ENCODE data around the gene ANO2. TPM values are rescaled to one million over a fixed set of nuclear protein-coding genes. Genes with fewer than 3 reads are reported as not detected.

ANO2 gene
- total RNA-seq, 3 donors from 2014 or later (not counting 1 experiment from before 2014, with no cell fraction given) = not detected

- Histone ChIP-seq H3K4me3 (ENCODE audit: low read length) (no peak overlapping the region), H3K4me1 (ENCODE audit: control insufficient read depth, insufficient read depth, low read length) (no peaks in the 10 kb centered on the region), H3K27ac (ENCODE audit: low read length) (no peak overlapping the region), H3K36me3 (ENCODE audit: control insufficient read depth, insufficient read depth, low read length) (no peaks in the 10 kb centered on the region), H3K27me3 (ENCODE audit: control insufficient read depth, insufficient read depth, low read length) (no peaks in the 10 kb centered on the region), H3K9me3 (ENCODE audit: control insufficient read depth, insufficient read depth, low read length) (no peaks in the 10 kb centered on the region)
- ATAC-seq = no peak
- no peak overlapping the region for H3K4me3 Mint-ChIP-seq
- H3K27ac Mint-ChIP-seq = no peak overlapping the region
- no peak for DNase-seq
- TF ChIP-seq CTCF (IDR thresholded peaks at IDR 0.05) = no peak
- H3K4me1 Mint-ChIP-seq = no peaks in the 10 kb centered on the region
- WGBS (ENCODE audit: insufficient coverage) = 74% methylated on average over 4 of the region's 4 CpGs
- no peaks in the 10 kb centered on the region for H3K9me3 Mint-ChIP-seq
- intact Hi-C loops (cut with micrococcal nuclease) = no loop called here
- H3K27me3 Mint-ChIP-seq (ENCODE audit: low read depth in 2 of 2) = peaks cover 3 to 18% of the 10 kb centered on the region in 2 donors
- H3K36me3 Mint-ChIP-seq = no peaks in the 10 kb centered on the region
Observed at GRCh38 chr12:5514545-5514944, 430.5 kb downstream of the ANO2 start.

GRCh38 chr12:5514016-5514415, 431.0 kb downstream of the ANO2 start:
- TF ChIP-seq CTCF (IDR thresholded peaks at IDR 0.05) = no peak
- WGBS (ENCODE audit: insufficient coverage) = 91% methylated on average over 6 of the region's 6 CpGs
- Mint-ChIP-seq H3K36me3 (no peaks in the 10 kb centered on the region), H3K27me3 (ENCODE audit: low read depth in 2 of 2) (peaks cover 3 to 18% of the 10 kb centered on the region in 2 donors), H3K9me3 (no peaks in the 10 kb centered on the region), H3K4me3 (no peak overlapping the region), H3K4me1 (no peaks in the 10 kb centered on the region), H3K27ac (no peak overlapping the region)
- intact Hi-C loops (cut with micrococcal nuclease) = no loop called here
- Histone ChIP-seq H3K9me3 (ENCODE audit: control insufficient read depth, insufficient read depth, low read length) (no peaks in the 10 kb centered on the region), H3K4me1 (ENCODE audit: control insufficient read depth, insufficient read depth, low read length) (no peaks in the 10 kb centered on the region), H3K27me3 (ENCODE audit: control insufficient read depth, insufficient read depth, low read length) (no peaks in the 10 kb centered on the region), H3K4me3 (ENCODE audit: low read length) (no peak overlapping the region), H3K36me3 (ENCODE audit: control insufficient read depth, insufficient read depth, low read length) (no peaks in the 10 kb centered on the region), H3K27ac (ENCODE audit: low read length) (no peak overlapping the region)
- ATAC-seq (no peak), DNase-seq (no peak)

- Mint-ChIP-seq H3K36me3 (no peaks in the 10 kb centered on the region), H3K9me3 (no peaks in the 10 kb centered on the region), H3K4me3 (no peak overlapping the region), H3K27ac (no peak overlapping the region), H3K27me3 (ENCODE audit: low read depth in 2 of 2) (peaks cover 3 to 18% of the 10 kb centered on the region in 2 donors), H3K4me1 (no peaks in the 10 kb centered on the region)
- WGBS (ENCODE audit: insufficient coverage) = 91% methylated on average over 4 of the region's 4 CpGs
- H3K27me3 ChIP-seq (ENCODE audit: control insufficient read depth, insufficient read depth, low read length) = no peaks in the 10 kb centered on the region
- H3K36me3 ChIP-seq (ENCODE audit: control insufficient read depth, insufficient read depth, low read length) = no peaks in the 10 kb centered on the region
- intact Hi-C loops (cut with micrococcal nuclease) = no loop called here
- H3K4me1 ChIP-seq (ENCODE audit: control insufficient read depth, insufficient read depth, low read length) = no peaks in the 10 kb centered on the region
- DNase-seq = no peak
- no peak for TF ChIP-seq CTCF (IDR thresholded peaks at IDR 0.05)
- no peak overlapping the region for H3K27ac ChIP-seq (ENCODE audit: low read length)
- no peak overlapping the region for H3K4me3 ChIP-seq (ENCODE audit: low read length)
- no peaks in the 10 kb centered on the region for H3K9me3 ChIP-seq (ENCODE audit: control insufficient read depth, insufficient read depth, low read length)
- ATAC-seq = no peak
Observed at GRCh38 chr12:5513406-5513805, 431.7 kb downstream of the ANO2 start.

Other genes starting within 250 kb of the ANO2 start
- under 1 TPM; 0.14 to 0.95 (median 0.71) TPM for gene VWF, start 179.4 kb upstream of the ANO2 start, total RNA-seq